NOMO-1 treated with dmso at 0.1 percent for 144 hours (cell line): Measurements from ENCODE around the gene RGS14.

Source experiments
- DNase-seq: peaks from one replicate; lab custom pipeline; 2025; ENCODE audit not compliant: unreplicated experiment; lab: John Stamatoyannopoulos, UW

The RGS14 gene

DNA sequence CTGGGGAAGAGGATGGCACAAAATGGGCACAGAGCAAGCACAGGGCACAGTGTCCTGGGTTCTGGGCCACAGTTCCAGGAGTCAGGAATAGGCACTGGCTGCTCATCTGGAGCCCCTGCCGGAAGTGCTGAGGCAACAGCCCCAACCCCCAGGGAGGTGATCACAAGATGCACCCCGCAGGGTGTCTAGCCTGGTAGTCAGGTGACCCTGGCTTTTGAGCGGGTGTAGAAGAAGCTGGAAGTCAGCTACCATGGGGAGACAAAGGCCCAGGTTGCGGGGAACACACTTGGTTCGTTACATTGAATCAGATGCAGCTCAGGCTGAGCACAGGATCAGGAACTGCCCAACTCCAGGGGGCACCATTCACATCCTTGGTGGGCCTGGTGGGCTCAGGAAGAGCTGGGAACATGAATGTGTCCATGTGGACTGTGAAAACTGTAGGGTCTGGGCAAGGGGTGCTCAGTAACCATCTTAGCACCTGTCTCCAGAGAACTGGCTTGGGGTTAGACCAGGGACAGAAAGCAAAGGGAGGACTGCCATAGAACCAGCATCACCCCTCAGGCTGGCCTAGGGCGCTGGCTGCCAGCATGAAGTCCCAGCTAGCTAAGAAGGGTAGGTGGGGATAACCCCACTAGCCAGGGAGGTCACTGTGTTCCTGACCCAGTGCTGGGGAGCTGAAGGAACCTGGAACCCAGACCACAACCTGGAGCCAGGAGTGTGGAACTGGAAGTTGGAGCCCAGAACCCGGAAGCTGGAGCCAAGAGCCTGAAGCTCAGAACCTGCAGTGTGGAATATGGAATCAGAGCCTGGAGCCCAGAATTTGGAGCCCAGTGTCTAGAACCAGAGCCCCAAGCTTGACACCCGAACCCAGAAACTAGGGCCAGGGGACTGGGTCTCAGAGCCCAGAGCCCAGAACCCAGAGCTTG, 20.4 kb downstream of the RGS14 start:
- DNase-seq, result no peak

- DNase-seq, result no peak
Observed at GRCh38 chr5:177378884-177379883, 21.5 kb downstream of the RGS14 start.

GRCh38 chr5:177380805-177381126, 23.0 kb downstream of the RGS14 start:
- no peak for DNase-seq

DNA sequence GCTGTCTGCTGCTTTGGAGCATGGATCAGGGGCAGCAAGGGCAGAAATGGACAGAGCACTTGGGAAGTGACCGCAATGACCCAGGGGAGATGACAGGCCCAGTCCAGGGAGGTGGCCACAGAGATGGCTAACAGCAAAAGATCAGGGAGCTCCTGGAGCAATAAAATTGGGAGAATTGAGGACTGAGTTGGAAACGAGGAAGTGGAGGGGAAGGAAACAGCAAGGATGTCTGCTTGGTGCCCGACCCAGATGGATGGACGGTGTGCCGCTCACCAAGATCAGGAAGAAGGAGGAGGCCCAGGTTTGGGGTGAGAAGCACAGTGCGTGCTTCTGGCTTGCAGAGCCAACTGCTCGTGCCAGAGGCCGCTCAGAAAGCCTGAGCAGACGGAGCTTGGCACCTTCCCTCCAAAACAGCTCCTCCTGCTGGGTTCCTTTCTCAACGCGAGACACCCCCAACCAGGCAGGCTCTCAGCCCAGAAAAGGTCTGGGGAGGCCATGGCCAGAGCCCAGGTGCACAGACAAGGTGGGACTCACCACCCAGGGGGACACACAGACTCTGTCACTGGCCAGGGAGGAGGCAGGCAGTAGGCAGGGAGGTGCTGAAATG, 24.8 kb downstream of the RGS14 start:
- no peak for DNase-seq

- DNase-seq, result no peak
Observed at GRCh38 chr5:177383181-177383580, 25.5 kb downstream of the RGS14 start.

- DNase-seq, result no peak
Observed at GRCh38 chr5:177384134-177384533, 26.4 kb downstream of the RGS14 start, which contains the start of gene SLC34A1. TSS of gene SLC34A1 (plus strand) at chr5:177384434. CDS start at chr5:177385742, 1,308 bp downstream.

DNA sequence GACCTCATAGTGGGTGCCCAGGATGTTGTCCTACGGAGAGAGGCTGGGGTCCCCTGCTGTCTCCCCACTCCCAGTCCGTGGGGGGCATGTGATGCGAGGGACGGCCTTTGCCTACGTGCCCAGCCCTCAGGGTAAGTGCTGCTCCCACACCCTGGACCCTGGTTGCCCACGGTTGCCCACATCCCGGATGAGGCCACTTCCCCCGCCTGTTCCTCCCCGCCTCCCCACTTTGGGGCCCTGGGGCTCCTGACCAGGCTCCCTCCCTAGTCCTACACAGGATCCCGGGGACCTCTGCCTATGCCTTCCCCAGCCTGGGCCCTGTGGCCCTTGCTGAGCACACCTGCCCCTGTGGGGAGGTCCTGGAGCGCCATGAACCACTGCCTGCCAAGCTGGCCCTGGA, 28.0 kb downstream of the RGS14 start:
- no peak for DNase-seq

DNA sequence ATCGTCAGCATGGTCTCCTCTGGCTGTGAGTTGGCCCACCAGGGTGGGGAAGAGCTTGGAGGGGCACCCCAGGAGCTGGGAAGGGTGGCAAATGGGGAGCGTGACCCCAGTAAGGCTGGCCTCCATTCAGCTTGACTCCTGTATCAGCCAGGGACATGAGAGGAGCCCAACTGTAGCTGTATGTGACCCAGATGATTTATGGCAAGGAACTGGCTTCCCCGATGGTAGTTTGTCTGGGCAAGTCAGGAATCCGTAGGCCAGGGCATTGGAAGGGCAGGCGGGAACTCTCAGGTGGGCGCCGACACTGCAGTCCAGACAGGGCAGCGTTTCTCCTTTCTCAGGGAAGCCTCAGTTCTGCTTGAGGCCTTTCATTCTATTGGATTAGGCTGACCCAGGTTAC, 28.8 kb downstream of the RGS14 start:
- no peak for DNase-seq

DNA sequence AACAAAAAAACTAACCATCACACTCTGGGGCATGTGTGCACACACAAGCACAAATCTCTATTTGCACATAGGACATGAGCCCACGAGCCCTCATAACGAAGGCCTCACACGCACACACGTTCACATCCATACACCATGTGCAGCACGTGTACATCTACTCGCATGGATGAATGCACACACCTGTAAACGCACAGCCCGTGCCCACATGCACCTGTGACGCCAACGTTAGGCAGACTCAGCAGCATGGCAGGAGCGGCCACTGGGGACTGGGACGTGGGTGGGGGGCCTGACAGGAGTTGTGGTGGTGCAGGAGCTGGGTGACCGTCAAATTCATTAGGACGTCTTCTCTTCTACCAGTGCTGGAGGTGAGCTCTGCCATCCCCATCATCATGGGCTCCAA, 29.7 kb downstream of the RGS14 start:
- DNase-seq, result no peak

GRCh38 chr5:177388521-177389052, 30.9 kb downstream of the RGS14 start:
- no peak for DNase-seq

GRCh38 chr5:177389241-177390169, 31.8 kb downstream of the RGS14 start:
- DNase-seq, result peak; percentile 77

DNA sequence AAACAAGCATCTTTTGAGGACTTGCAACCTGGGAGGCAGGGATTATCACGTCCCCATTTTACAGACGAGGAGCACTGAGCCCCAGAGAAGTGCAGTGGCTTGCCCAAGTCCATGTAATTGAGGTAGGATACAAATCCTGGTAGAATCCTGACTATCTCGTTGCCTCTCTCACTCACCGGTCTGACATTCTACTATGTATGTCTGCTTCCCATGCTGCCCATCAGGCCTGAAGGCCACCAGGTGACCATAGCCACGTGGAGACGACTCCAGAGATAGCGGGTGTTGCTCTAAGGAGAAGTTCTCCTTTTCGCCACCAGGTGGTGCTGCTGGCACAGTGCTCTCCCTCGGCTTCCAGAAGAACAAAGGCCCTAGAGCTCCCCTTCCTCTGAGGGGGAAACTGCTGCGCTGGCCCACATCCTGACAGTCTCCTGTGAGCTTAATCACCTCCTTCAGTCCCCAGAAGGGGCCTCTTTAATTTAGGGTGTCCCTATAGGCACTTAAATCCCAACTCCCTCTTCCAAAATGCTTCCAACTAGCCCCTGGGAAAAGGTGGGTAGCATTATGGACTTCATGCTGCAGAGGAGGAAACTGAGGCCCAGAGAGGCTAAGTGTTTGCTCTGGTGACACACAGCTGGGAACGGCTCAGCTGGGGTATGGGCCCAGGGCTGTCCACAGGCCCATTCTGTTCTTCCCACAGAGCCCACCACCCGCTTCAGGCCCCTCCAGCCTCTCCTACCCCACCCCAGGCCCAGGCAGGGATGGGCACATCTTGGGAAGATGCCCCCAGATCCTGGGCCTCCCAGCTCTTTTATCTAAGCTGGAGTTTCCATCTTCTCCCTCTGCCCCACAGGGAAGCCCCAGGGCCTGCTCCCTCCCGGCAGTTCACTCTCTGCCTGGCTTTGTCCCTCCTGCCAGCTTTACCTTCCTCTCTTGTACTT, 32.9 kb downstream of the RGS14 start:
- peak; percentile 73 for DNase-seq

GRCh38 chr5:177392765-177393164, 35.0 kb downstream of the RGS14 start:
- DNase-seq, result no peak

DNA sequence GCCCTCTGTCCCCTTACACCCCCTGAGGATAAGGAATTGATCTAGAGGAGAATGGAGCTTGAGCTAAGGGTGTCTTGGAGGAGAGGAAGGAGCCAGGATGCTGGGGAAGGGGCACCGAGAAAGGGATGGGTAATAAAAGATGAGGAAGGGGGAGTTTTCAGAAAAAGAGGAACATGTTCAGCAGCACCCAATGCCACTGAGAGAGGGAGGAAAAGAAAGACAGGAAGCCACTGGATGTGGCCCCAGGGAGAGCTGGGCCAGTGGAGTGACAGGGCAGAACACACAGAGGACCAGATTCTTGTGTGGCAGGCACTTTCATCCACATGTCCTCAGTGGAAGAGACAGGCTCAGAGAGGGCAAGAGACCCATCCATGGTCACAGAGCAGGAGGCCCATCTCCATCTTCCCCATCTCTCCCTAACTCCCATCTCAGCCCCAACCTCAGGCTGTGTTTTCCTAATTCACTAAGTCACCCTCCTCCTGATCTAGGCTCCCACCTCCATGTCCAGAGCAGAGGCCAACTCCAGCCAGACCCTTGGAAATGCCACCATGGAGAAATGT, 35.6 kb downstream of the RGS14 start:
- peak; percentile 16 for DNase-seq

DNA sequence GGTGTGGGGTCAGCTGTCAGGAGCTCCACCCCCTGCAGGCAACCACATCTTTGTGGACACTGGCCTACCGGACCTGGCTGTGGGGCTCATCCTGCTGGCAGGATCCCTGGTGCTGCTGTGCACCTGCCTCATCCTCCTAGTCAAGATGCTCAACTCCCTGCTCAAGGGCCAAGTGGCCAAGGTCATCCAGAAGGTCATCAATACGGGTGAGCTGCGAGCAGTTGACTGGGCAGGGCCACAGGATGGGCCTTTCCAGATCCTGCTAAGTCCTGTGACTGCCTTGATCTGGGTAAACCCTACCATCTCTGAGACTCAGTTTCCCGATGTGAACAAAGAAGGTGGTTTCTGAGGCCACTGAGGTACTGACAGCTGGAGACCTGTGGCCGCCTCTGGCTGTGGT, 36.3 kb downstream of the RGS14 start:
- DNase-seq, result no peak

DNA sequence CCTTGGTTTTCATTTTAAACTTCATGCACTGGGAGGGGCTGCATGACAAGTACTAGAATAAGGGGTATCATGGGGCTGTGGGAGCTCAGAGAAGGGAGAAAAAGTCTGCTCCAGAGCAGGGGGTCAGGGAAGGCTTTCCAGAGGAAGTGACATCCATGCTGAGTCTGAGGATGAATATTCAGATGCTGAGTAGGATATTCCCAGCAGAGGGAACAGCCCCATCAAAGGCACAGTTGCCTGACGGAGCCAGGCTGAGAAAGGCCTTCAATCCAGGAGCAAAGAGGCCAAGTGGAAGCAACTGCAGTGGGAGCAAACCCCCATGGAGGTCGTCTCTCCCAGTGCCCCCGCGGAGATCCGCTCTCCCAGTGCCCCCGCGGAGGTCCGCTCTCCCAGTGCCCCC, 38.4 kb downstream of the RGS14 start:
- no peak for DNase-seq

GRCh38 chr5:177396807-177397206, 39.1 kb downstream of the RGS14 start:
- DNase-seq, result no peak

DNA sequence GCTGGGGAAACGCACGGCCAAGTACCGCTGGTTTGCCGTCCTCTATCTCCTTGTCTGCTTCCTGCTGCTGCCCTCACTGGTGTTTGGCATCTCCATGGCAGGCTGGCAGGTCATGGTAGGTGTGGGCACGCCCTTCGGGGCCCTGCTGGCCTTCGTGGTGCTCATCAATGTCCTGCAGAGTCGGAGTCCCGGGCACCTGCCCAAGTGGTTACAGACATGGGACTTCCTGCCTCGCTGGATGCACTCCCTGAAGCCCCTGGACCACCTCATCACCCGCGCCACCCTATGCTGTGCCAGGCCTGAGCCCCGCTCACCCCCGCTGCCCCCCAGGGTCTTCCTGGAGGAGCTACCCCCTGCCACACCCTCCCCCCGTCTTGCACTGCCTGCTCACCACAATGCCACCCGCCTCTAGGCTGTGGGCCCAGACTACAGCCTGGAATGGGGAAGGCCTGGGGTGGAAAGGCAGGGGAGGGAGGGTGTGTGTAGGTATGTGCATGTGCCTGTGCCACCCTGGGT, 40.2 kb downstream of the RGS14 start:
- DNase-seq, result no peak
